ENCODE measurements around the gene KCNQ1OT1.

The KCNQ1OT1 gene

DNA sequence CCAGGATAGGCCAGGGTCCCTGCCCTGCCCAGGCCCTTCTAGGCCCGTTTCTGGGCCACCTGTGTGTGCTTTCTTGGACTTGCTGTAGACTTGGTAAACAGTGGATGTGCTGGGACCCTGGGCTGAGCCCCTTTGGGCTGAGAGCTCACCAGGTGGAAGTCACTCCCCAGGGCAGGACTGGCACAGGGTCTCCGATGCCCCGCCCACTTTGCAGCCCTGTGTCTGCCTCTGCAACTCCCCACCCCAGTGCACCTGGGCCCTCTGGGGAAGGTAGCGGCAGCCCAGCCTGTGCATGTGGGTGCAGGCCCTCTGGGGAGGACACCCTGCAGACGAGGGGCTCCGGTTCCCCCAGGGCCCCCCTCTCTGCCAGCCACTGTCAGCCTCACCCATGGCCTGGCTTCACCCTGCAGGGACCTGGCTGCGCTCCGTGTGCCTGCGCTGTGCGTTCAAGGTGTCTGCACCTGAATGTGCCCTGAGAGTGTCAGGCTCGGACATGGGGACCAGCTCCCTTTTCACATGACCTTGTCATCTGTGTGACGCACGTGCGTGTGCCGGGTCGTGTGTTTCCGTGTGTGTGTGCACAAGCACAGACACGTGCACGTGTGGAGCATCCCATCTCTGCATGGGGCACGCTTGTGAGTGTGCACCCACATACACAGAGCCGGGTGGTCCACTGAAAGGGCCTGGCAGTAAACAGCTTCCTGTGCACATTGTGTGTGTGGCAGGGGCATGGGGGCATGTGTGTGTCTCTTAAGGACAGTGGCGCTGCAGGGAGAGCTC lies 118.5 kb downstream of the KCNQ1OT1 start:
- DNase-seq (ENCODE audit: low spot score) = no peak
- Mint-ChIP-seq H3K4me1 (ENCODE audit: low read depth) (no peaks in the 10 kb centered on the region), H3K9me3 (no peaks in the 10 kb centered on the region), H3K27me3 (ENCODE audit: low read depth) (no peaks in the 10 kb centered on the region), H3K27ac (no peak overlapping the region), H3K36me3 (ENCODE audit: low read depth) (no peaks in the 10 kb centered on the region), H3K4me3 (no peak overlapping the region)

DNA sequence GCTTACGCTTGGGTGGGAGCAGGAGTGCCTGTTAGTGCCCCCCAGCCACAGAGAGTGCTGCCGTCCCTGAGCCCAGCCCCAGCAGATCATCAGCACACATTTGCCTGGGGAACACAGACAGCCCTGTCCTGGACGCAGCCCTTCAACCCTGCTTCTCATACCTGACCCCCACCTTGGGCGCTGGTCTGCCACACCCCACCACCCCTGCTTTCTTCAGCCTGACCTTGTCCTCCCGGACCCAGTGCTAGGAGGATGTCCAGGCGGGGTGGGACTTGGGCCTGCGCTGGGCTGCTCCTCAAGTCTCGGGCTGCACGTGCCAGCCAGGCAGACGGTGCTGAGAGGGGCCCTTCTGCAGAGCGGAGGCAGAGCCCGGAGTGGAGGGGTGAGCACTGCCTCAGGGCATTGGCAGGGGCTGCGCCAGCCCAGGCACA lies 119.2 kb downstream of the KCNQ1OT1 start:
- Mint-ChIP-seq H3K27me3 (ENCODE audit: low read depth) (no peaks in the 10 kb centered on the region), H3K36me3 (ENCODE audit: low read depth) (no peaks in the 10 kb centered on the region), H3K4me1 (ENCODE audit: low read depth) (no peaks in the 10 kb centered on the region), H3K9me3 (no peaks in the 10 kb centered on the region), H3K27ac (no peak overlapping the region), H3K4me3 (no peak overlapping the region)
- no peak for DNase-seq (ENCODE audit: low spot score)

GRCh38 chr11:2580061-2580421 lies 119.8 kb downstream of the KCNQ1OT1 start:
- H3K4me3 Mint-ChIP-seq = no peak overlapping the region
- no peaks in the 10 kb centered on the region for H3K9me3 Mint-ChIP-seq
- DNase-seq (ENCODE audit: low spot score) = no peak
- H3K27ac Mint-ChIP-seq = no peak overlapping the region
- H3K4me1 Mint-ChIP-seq (ENCODE audit: low read depth) = no peaks in the 10 kb centered on the region
- H3K36me3 Mint-ChIP-seq (ENCODE audit: low read depth) = no peaks in the 10 kb centered on the region
- H3K27me3 Mint-ChIP-seq (ENCODE audit: low read depth) = no peaks in the 10 kb centered on the region

DNA sequence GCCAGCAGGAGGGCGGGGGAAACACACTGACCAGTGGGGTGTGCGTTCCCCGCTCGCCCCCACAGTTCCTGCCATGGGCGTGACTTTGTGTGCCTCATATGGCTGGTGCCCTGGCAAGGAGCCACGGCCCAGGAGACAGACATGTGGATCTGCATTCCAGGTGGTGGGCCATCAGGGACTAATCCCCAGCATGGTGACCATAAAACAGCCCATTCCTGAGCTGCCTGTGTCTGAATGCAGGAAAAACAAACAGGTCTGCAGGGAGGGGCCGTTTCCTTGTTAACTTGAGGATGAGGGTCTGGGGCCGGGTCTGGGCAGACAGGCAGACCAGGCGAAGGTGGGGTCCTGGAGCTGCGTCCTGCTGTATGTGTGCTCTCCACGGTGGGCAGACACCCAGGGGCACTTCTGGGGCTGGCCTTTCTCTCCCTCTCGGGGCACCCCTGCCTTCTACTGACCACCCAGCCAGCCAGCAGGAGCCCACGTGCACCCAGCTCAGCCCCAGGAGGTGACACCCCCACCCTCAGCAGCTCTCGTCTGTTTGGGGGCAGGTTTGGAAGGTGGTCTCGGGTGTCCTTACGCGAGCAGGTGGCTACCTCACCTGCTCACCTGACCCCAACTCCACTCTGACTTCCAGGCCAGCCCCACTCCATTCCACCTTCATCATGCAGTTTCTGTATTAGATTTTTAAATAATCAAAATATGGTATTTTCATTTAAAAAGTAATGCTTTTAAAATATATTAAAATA lies 120.3 kb downstream of the KCNQ1OT1 start:
- Mint-ChIP-seq H3K4me3 (no peak overlapping the region), H3K36me3 (ENCODE audit: low read depth) (no peaks in the 10 kb centered on the region), H3K27me3 (ENCODE audit: low read depth) (no peaks in the 10 kb centered on the region), H3K9me3 (no peaks in the 10 kb centered on the region), H3K4me1 (ENCODE audit: low read depth) (no peaks in the 10 kb centered on the region), H3K27ac (no peak overlapping the region)
- no peak for DNase-seq (ENCODE audit: low spot score)

DNA sequence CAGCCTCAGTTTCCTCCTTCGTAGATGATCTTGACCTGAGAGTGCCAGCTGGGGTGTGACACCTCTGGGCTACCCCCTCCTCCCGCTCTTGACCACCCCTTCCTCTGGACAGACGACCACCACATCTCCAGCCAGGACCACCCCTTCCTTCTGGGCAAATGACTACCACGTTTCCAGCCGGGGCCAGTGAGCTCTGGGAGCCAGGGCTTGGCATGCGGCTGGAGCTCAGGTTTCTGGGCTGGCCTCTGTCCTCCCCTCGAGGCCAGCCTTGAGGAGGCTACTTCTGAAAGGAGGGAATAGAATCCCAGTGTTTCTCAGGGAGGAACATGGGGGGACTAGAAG lies 120.9 kb downstream of the KCNQ1OT1 start:
- no peaks in the 10 kb centered on the region for H3K9me3 Mint-ChIP-seq
- H3K36me3 Mint-ChIP-seq (ENCODE audit: low read depth) = no peaks in the 10 kb centered on the region
- no peaks in the 10 kb centered on the region for H3K27me3 Mint-ChIP-seq (ENCODE audit: low read depth)
- H3K4me3 Mint-ChIP-seq = no peak overlapping the region
- H3K4me1 Mint-ChIP-seq (ENCODE audit: low read depth) = no peaks in the 10 kb centered on the region
- H3K27ac Mint-ChIP-seq = no peak overlapping the region
- DNase-seq (ENCODE audit: low spot score) = no peak

DNA sequence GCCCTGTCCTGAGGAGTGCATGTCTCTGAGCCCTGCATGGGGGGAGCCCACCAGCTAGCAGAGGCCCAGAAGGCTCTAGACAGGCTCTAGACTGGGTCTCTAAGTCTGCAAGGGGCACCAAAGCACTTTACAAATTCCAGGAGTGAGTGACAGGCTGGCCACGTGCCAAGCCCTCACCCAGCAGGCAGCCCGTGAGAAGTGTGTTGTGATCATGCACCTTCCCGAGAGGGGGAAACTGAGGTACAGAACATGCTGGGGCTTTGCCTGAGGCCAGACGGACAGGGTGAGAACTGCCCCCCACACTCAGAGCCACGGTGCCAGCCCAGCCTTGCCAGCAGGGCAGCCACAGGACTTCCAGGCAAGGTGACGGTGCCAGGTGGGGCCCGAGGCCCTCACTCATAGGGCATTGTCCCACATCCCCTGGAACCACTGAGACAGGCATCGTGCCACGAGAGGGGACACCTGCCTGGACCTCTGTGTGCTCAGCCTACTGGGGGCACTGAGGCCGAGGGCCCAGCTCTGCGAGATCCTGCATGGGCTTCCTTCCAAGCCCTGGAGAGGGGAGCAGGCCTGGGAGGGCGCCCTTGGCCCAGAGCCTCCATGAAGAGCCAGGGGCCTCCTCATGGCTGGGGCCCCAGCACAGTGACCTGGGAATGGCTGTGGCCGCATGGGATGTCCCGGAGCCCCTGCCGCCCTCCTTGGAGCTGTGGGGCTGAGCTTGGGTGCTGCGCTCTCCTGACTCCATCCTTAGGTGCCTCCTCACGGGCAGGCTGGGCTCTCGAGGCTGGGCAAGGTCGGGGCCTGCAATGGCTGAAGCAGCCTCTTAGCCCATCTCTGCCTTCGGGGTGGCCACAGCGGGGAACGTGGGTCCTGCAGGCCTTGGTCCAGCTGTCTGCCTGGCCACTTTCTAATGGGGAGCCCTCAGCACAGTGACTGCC lies 121.5 kb downstream of the KCNQ1OT1 start:
- H3K27ac Mint-ChIP-seq = no peak overlapping the region
- no peak for DNase-seq (ENCODE audit: low spot score)
- no peak overlapping the region for H3K4me3 Mint-ChIP-seq
- H3K4me1 Mint-ChIP-seq (ENCODE audit: low read depth) = no peaks in the 10 kb centered on the region
- no peaks in the 10 kb centered on the region for H3K27me3 Mint-ChIP-seq (ENCODE audit: low read depth)
- no peaks in the 10 kb centered on the region for H3K9me3 Mint-ChIP-seq
- H3K36me3 Mint-ChIP-seq (ENCODE audit: low read depth) = no peaks in the 10 kb centered on the region

- Mint-ChIP-seq H3K27ac (no peak overlapping the region), H3K9me3 (no peaks in the 10 kb centered on the region)
Observed at GRCh38 chr11:2577031-2577990, 122.5 kb downstream of the KCNQ1OT1 start.

GRCh38 chr11:2576549-2576948 lies 123.2 kb downstream of the KCNQ1OT1 start:
- DNase-seq (ENCODE audit: low spot score) = no peak
- Mint-ChIP-seq H3K27ac (no peak overlapping the region), H3K4me3 (no peak overlapping the region), H3K4me1 (ENCODE audit: low read depth) (no peaks in the 10 kb centered on the region), H3K36me3 (ENCODE audit: low read depth) (no peaks in the 10 kb centered on the region), H3K9me3 (no peaks in the 10 kb centered on the region), H3K27me3 (ENCODE audit: low read depth) (no peaks in the 10 kb centered on the region)

More at GRCh38 chr11:2577031-2577990, 122.5 kb downstream of the KCNQ1OT1 start:
- no peak for DNase-seq (ENCODE audit: low spot score)
- H3K27me3 Mint-ChIP-seq (ENCODE audit: low read depth) = no peaks in the 10 kb centered on the region
- no peaks in the 10 kb centered on the region for H3K4me1 Mint-ChIP-seq (ENCODE audit: low read depth)
- H3K4me3 Mint-ChIP-seq = no peak overlapping the region
- H3K36me3 Mint-ChIP-seq (ENCODE audit: low read depth) = no peaks in the 10 kb centered on the region

- H3K27ac Mint-ChIP-seq = no peak overlapping the region
- DNase-seq (ENCODE audit: low spot score) = no peak
Observed at GRCh38 chr11:2576111-2576510, 123.7 kb downstream of the KCNQ1OT1 start.

GRCh38 chr11:2575591-2576051 lies 124.2 kb downstream of the KCNQ1OT1 start:
- Mint-ChIP-seq H3K27me3 (ENCODE audit: low read depth) (no peaks in the 10 kb centered on the region), H3K4me1 (ENCODE audit: low read depth) (no peaks in the 10 kb centered on the region), H3K9me3 (no peaks in the 10 kb centered on the region), H3K27ac (no peak overlapping the region), H3K36me3 (ENCODE audit: low read depth) (no peaks in the 10 kb centered on the region), H3K4me3 (no peak overlapping the region)
- no peak for DNase-seq (ENCODE audit: low spot score)

More at GRCh38 chr11:2576111-2576510, 123.7 kb downstream of the KCNQ1OT1 start:
- H3K9me3 Mint-ChIP-seq = no peaks in the 10 kb centered on the region
- H3K27me3 Mint-ChIP-seq (ENCODE audit: low read depth) = no peaks in the 10 kb centered on the region
- H3K4me3 Mint-ChIP-seq = no peak overlapping the region
- H3K4me1 Mint-ChIP-seq (ENCODE audit: low read depth) = no peaks in the 10 kb centered on the region
- H3K36me3 Mint-ChIP-seq (ENCODE audit: low read depth) = no peaks in the 10 kb centered on the region

DNA sequence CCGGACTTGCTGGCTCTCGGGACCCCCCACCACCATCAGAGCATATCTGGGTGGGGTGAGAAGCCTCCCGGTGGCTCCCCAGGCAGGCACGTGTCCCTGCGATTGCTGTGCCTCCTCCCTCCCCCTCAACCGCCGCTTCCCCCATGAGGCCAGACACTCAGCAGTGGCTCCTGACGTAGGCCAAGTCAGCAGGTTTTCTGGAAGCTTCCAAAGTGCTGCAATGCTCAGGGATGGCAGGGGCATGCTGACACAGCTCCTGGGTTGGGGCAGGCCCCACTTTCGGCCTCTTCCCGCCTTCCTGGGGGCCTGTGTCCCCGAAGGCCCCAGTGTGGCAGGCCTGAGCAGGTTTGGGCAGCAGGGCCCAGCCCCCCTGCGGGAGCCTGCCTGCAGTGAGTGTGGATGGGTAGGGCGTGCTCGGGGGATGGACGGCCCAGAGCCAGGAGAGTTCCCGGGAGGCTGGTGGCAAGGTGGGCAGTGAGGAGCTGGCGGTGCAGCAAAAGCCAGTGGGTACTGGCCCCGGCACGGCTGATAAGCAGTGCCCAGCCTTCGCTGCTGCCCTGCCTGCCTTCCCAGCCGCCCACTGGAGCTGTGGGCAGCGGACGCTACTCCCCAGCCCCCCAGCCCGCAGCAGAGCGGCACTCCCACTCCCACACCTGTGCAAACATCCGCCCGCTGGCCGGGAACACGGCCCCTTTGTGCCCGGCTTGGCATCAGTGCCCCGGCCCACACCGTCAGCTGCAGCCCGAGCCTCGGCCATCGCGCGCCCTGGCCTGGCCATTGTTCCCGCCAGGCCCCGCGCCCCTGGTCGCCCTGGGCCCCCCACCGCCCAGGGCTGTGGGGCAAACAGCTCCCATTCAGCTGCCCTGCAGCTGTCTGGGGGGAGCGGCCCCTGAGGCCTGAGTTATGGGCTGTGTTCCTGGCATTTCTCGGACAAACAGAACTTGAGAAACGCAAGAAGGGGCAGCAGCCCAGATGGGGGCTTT lies 125.0 kb downstream of the KCNQ1OT1 start:
- Mint-ChIP-seq H3K9me3 (no peaks in the 10 kb centered on the region), H3K4me1 (ENCODE audit: low read depth) (no peaks in the 10 kb centered on the region), H3K27ac (no peak overlapping the region), H3K36me3 (ENCODE audit: low read depth) (no peaks in the 10 kb centered on the region), H3K4me3 (no peak overlapping the region), H3K27me3 (ENCODE audit: low read depth) (no peaks in the 10 kb centered on the region)
- no peak for DNase-seq (ENCODE audit: low spot score)

GRCh38 chr11:2574043-2574552 lies 125.7 kb downstream of the KCNQ1OT1 start:
- Mint-ChIP-seq H3K4me3 (no peak overlapping the region), H3K27me3 (ENCODE audit: low read depth) (no peaks in the 10 kb centered on the region), H3K9me3 (no peaks in the 10 kb centered on the region), H3K4me1 (ENCODE audit: low read depth) (no peaks in the 10 kb centered on the region), H3K36me3 (ENCODE audit: low read depth) (no peaks in the 10 kb centered on the region), H3K27ac (no peak overlapping the region)
- DNase-seq (ENCODE audit: low spot score) = no peak

Data from T-helper 2 cell treated with Interferon-gamma antibody and Interleukin-4, amounts not matched to agents 5 μg/mL and 100 μg/mL, for 36 hours (primary cell).